Central memory CD8-positive, alpha-beta T cell (primary cell): Measurements from ENCODE around the gene DSTN.

Experiments
- ATAC-seq: fragments of 150-1000 bp; cut with Tn5 transposase; replicated peaks from 2 replicates; pipeline ENCODE4 v1.10.0; 2022; ENCODE audit warnings: mild to moderate bottlenecking, moderate FRiP score, moderate number of reproducible peaks; ENCODE audit not compliant: poor library complexity, severe bottlenecking; ENCODE audit errors: extremely low read depth
- DNase-seq, 2 donors: peaks; one replicate each; pipeline ENCODE4 v3.0.0; 2021; ENCODE audit warnings: low spot score in 2 of 2
- H3K27ac Mint-ChIP-seq: one replicate; pipeline ENCODE4 v1.8.0; 2022; ENCODE audit warnings: low read depth, mild to moderate bottlenecking, moderate library complexity, mixed read lengths
- H3K27me3 Mint-ChIP-seq: one replicate; pipeline ENCODE4 v1.8.0; 2022; ENCODE audit warnings: mixed read lengths
- H3K36me3 Mint-ChIP-seq: one replicate; pipeline ENCODE4 v1.8.0; 2022; ENCODE audit warnings: mild to moderate bottlenecking, moderate library complexity, mixed read lengths; ENCODE audit not compliant: insufficient read depth
- H3K4me1 Mint-ChIP-seq: one replicate; pipeline ENCODE4 v1.8.0; 2022; ENCODE audit warnings: mixed read lengths
- H3K4me3 Mint-ChIP-seq: one replicate; pipeline ENCODE4 v1.8.0; 2022; ENCODE audit warnings: mild to moderate bottlenecking, moderate library complexity, mixed read lengths
- H3K9me3 Mint-ChIP-seq: one replicate; pipeline ENCODE4 v1.8.0; 2022; ENCODE audit warnings: mixed read lengths

The DSTN gene

DNA sequence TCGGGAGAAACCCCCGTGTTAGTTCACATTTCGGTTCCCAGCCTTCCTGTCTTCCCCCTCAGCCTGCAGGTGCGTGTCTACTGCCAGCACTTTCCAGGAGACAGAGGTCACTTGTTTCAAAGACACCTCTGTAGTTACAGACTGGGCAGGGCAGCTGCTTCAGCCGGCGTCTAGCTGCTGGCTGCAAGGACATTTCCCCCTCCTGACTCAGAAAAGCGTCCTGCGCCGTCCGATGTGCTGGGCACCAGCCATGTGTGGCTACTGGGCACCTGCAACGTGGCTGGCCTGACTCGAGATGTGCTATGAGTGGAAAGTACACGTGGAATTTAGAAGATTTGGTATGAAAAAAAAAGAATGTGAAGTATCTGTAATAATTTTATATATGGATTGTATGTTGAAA lies 74.6 kb downstream of the DSTN start:
- Mint-ChIP-seq H3K9me3 (no peaks in the 10 kb centered on the region), H3K27ac (no peak overlapping the region), H3K36me3 (peaks cover 2% of the 10 kb centered on the region), H3K4me1 (peaks cover 5% of the 10 kb centered on the region), H3K27me3 (no peaks in the 10 kb centered on the region), H3K4me3 (no peak overlapping the region)
- no peak for ATAC-seq
- no peak for DNase-seq

DNA sequence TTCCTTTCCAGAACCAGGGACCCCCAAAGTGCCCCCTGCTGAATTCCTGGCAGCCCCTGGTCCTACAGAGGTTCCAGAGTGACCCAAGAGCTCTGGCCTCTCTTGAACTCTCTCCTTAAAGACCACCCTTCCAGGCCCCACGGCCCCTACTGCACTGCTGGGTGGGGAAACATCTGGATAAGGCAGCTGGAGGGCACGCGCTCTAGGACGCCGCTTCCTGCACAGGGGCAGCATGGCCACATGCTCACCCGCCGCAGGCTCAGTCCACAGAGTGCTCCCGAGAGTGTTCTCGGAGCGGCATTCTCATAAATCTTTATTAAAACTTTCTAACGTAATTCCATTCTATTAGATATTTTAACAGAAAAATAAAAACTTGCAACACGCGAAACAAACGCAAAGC lies 75.1 kb downstream of the DSTN start:
- no peaks in the 10 kb centered on the region for H3K9me3 Mint-ChIP-seq
- no peak for DNase-seq

DNA sequence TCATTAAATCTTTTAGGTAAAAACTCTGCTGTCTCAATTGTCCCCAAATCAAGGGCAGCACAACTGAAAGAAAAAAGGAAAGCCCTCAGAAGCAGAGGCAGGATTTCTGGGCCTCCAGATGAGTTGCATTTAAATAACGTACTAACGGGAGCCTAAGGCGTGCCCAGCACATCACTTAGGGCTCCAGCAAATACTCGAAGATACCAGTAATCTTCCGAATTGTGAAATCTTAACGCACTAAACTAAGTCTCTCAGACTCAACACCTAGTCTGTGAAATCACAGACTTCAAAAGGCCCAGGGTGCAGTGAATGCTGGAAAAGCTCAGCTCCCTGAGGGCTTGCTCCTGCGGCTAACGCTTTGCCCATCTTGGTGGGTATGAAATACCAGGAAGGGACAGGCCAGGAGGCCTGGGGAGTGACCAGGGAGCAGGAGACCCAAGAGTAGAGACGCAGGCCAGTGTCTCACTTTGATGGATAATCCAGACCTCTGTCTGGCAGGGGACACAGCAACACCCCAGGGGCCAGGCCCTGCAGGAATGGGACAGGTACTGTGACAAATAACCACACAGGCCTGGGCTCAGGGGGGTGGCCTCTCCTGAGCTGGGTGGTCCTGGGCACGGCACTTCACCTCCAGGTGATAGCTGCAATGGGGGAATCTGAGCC lies 75.8 kb downstream of the DSTN start:
- peak overlapping the region; percentile 27 for H3K27ac Mint-ChIP-seq
- H3K36me3 Mint-ChIP-seq: no peaks in the 10 kb centered on the region
- H3K4me1 Mint-ChIP-seq: no peaks in the 10 kb centered on the region
- DNase-seq: no peak
- H3K27me3 Mint-ChIP-seq: no peaks in the 10 kb centered on the region
- no peak for ATAC-seq
- no peak overlapping the region for H3K4me3 Mint-ChIP-seq
- H3K9me3 Mint-ChIP-seq: no peaks in the 10 kb centered on the region

More for the DNA sequence above, 75.1 kb downstream of the DSTN start:
- Mint-ChIP-seq H3K27me3 (no peaks in the 10 kb centered on the region), H3K27ac (peak overlapping the region; percentile 27), H3K36me3 (peaks cover 2% of the 10 kb centered on the region), H3K4me3 (no peak overlapping the region), H3K4me1 (peaks cover 3% of the 10 kb centered on the region)
- no peak for ATAC-seq

DNA sequence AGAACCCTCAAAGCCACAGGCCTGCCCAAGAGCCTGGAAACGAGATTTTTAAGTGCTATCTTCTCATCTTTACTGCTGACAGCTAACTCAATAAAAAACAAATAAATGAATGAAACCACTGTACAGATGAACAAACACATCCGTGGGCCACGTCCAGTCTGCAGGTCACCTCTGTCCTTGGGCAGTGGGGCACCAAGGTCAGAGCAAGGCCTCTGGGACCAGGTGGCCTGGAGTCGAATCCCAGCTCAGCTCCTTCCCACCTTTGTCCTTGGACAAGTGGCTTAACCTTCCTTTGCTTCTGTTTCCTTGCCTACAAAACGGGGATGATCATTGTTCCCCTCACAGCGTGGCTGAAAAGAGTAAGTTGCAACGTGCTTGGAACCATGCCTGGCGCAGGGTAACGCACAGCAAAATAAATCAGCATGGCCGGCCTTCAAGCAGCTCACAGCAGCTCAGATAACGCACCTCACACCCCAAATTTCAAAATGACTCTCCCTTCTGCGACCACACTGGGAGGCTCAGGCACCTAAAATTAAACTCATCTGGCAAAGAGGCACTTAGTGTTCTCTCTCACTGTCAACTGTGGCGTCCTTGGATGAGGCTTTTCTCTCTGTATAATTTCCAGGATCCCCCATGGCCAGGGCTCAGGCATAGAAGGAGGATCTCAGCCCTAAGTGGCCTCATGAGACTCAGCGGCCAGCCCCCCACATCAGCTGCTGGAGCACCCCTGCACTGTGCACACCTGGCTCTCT lies 76.5 kb downstream of the DSTN start:
- no peak for ATAC-seq
- Mint-ChIP-seq H3K27me3 (no peaks in the 10 kb centered on the region), H3K4me1 (no peaks in the 10 kb centered on the region), H3K4me3 (no peak overlapping the region), H3K9me3 (no peaks in the 10 kb centered on the region), H3K27ac (peak overlapping the region; percentile 70), H3K36me3 (no peaks in the 10 kb centered on the region)
- no peak for DNase-seq

DNA sequence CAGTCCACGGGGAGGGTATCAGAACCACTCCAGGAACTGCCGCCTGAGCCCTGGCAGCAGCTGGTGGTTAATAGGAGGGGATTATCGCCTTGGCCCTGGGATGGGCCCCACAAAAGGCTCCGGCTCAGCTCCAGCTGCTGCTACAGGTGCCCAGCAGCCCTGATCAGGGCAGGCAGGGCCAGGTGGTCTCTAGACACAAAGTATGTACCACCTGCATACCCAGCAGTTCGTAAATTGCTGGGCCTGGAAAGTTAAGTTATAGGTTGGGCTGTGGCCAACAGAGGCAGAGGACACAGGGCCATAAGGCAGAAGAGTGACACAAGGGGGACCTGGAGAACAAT lies 77.1 kb downstream of the DSTN start:
- H3K4me1 Mint-ChIP-seq: no peaks in the 10 kb centered on the region
- H3K27me3 Mint-ChIP-seq: no peaks in the 10 kb centered on the region
- ATAC-seq (no peak), DNase-seq (no peak)
- no peak overlapping the region for H3K4me3 Mint-ChIP-seq
- H3K27ac Mint-ChIP-seq: peak overlapping the region; percentile 70
- H3K36me3 Mint-ChIP-seq: no peaks in the 10 kb centered on the region
- H3K9me3 Mint-ChIP-seq: no peaks in the 10 kb centered on the region

DNA sequence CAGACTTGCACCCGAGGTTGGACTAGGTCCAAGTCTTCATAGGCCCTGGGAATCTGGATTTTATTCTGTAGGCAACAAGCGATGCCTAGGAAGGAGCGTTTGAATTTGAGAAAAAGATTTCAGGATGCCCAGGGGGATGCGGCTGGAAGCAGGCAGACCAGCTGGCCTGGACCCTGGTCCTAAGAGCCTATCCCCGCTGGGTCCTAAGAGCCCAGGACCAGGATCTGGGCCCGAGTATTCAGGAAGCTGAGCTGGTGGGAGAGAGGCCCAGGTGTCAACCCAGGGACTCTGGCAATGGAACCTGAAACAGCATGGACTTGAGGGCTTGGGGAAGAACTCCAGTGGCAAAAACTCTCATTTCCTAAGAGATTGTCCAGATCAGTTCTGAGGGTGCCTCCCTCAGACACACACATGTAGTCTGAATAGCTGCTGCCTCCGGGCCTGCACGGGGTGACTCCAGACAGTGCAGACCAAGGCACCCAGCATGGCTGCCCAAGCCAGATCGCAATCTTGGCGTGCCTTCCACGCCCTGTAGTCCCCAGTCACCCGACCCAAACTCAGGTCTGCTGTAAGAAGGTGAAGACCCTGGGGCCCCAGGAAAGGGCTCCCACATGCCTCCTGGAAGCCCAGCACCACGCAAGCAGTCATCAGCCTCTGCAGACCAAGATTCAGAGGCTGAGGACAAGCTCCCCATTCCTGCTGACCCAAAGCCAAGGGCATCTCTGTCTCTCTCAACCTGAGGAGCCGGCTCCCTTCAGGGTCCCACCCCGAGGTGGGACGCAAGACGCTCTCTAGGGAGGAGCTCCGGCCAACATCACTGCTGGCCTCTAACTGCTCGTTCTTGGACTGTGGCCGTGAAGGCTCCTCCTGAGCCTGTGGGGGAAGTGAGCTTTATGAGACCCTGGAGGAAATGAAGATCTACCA lies 77.8 kb downstream of the DSTN start:
- DNase-seq (no peak), ATAC-seq (no peak)
- H3K36me3 Mint-ChIP-seq: peaks cover 2% of the 10 kb centered on the region
- no peak overlapping the region for H3K4me3 Mint-ChIP-seq
- H3K4me1 Mint-ChIP-seq: no peaks in the 10 kb centered on the region
- no peaks in the 10 kb centered on the region for H3K27me3 Mint-ChIP-seq
- no peaks in the 10 kb centered on the region for H3K9me3 Mint-ChIP-seq
- peak overlapping the region; percentile 70 for H3K27ac Mint-ChIP-seq

DNA sequence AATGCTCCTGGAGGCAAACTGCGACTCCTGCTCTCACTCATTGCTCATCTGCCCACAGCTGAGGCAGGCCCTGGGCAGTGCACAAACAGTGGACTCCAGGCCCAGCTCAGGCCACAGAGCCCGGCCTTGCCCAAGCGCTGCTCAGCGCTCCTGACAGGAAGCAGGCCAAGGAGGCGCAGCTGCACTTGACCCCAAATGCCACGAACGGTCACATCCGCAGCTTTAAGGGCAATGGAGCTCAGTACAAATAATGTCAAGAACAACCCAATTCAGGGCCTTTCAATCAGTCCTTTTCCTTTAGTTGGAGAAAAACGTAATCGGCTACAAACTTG lies 78.4 kb downstream of the DSTN start:
- no peaks in the 10 kb centered on the region for H3K9me3 Mint-ChIP-seq
- no peak overlapping the region for H3K4me3 Mint-ChIP-seq
- ATAC-seq (no peak), DNase-seq (no peak)
- H3K27ac Mint-ChIP-seq: no peak overlapping the region
- H3K27me3 Mint-ChIP-seq: no peaks in the 10 kb centered on the region
- H3K36me3 Mint-ChIP-seq: peaks cover 3% of the 10 kb centered on the region
- no peaks in the 10 kb centered on the region for H3K4me1 Mint-ChIP-seq

DNA sequence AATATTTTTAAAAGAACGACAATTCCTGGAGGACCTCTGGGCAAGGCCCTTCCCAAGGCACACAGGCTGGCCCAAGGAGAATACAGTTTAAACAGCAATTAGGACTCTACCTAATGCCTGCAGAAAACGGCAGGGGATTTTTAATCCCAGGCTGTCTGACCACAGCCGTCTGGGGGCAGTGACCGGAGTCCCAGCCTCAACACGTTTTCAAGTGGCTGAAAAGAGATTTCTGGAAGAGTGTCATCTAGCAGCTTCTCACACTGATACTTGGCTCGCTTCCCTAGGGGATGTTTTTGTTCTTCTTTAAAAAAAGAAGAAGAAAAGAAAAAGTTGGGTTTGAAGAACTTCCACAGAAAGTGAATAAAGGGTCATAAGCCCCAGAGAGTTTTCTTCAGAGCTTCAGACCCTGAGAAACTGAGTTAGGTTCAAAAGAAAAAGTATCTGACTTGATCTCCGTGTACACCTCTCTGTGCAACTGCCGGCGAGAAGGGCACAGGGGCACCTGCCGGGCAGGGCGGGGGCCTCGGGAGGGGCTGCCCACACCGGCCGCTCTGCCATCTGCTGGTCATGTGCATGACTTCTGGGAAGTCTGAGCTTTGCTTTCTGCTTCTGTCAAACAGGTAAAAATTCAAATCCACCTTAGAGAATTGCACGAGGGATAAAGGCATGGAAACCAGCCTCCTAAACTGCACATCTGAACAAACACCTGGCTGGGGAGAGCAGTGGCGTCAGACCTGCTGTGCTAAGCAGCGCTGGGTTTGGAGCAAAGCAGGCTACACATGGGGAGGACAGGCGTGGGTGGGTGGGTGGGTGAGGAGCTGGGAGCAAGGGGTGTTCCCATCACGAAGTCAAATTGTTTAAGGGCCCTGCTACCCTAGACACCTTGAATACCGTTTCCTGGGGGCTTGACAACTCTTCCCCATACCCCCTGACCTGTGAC lies 79.2 kb downstream of the DSTN start:
- Mint-ChIP-seq H3K27ac (no peak overlapping the region), H3K4me1 (no peaks in the 10 kb centered on the region)

DNA sequence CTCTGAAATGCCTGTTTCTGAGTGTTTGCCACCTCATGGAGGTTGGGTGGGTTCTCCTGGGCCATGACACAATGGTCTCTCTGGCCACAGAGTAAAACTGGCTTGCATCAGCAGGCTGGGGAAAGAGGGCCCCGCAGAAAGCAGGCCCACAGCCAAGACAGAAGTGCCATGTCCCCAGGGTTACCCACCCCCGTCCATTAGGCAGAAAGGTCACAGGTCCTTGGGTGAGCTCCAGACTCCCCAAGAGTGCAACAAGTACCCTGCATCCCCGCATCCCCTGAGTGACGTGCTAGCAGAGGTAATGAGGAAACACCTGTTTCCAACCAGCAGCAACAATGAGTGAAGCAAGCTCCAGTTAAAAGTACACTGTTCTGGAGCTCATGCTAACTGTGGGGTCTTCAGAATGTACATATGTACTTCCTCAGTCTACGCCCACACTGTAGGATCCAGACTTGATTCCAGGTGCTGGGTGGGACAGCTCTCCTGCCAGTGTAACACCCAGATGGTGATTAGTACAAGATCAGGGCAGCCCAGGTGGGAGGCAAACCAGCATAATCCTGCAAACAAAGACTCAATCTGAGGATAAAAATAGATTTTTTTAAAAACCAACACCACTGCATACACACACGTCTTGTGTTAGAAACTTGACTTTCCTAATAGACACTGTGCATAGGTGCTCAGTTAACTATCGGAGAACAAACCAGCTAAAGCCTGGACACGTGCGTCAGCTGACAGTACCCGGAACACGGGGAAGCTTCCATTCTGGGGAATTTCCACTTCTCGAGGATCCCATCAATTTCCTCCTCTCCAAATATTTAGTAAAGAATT lies 80.6 kb downstream of the DSTN start:
- H3K36me3 Mint-ChIP-seq: peaks cover 5% of the 10 kb centered on the region
- H3K27me3 Mint-ChIP-seq: no peaks in the 10 kb centered on the region
- no peak overlapping the region for H3K27ac Mint-ChIP-seq
- no peaks in the 10 kb centered on the region for H3K9me3 Mint-ChIP-seq
- DNase-seq: no peak
- no peaks in the 10 kb centered on the region for H3K4me1 Mint-ChIP-seq
- no peak for ATAC-seq
- H3K4me3 Mint-ChIP-seq: no peak overlapping the region

More for the DNA sequence above, 79.2 kb downstream of the DSTN start:
- ATAC-seq (no peak), DNase-seq (no peak)
- Mint-ChIP-seq H3K36me3 (peaks cover 3% of the 10 kb centered on the region), H3K9me3 (no peaks in the 10 kb centered on the region), H3K27me3 (no peaks in the 10 kb centered on the region), H3K4me3 (no peak overlapping the region)

DNA sequence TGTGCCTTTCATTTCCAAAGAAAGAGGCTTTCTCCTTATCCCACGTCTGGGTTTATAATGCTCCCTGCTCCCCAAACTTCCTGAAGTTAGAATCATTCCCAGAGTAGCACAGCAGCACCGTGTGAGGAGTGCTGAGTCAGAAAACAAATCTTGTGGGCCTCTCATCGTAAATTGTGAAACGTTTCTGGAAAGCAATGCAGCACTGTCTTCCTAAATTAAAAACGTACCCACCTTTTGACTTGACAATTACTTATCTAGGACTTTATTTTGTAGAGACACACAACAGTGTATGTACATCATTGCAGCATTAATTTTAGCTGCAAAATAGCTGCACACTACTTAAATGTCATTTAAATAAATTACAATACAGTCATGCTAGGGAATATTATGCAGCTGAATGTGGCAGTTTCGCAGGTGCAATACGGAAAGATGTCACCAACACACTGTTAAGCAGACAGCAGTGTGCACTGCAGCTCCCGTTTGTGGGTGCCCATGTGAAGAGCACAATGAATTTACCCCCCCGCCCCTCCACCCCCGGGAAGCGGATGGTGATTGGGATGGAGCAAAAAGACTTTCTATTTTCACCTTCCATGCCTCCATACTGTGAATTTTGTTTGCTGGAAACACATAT lies 81.4 kb downstream of the DSTN start:
- no peak for DNase-seq
- Mint-ChIP-seq H3K4me1 (no peaks in the 10 kb centered on the region), H3K9me3 (no peaks in the 10 kb centered on the region), H3K27ac (no peak overlapping the region), H3K4me3 (no peak overlapping the region), H3K36me3 (peaks cover 5% of the 10 kb centered on the region), H3K27me3 (no peaks in the 10 kb centered on the region)
- no peak for ATAC-seq

DNA sequence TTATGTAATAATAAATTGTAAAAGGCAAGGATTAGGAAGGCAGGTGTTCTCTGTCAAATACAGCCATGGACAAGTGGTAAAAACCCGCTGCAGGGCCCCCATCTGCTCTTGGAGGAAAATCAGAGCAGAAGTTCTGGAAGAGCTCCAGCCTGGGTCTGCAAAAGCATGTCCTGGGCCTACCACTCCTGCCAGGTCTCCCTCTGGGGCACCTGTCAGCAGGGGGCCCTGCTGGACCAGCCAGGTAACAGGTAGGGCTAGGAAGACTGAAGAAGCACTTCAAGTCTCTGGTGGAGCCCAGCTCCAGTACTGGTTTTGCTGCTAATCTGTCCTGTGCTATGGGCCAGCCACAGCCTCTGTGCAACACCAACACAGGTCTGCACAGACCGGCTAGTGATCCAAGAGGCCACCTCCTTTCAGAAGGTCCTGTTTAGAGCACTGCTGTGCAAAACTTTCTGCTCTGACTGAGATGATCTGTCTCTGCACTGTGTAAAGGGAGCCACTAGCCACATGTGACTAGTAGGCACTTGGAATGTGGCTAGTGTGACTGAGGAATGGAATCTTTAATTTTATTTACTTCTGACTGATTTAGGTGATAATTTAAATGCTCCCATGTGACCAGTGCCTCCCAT lies 82.0 kb downstream of the DSTN start:
- DNase-seq (no peak), ATAC-seq (no peak)
- H3K4me1 Mint-ChIP-seq: no peaks in the 10 kb centered on the region
- no peak overlapping the region for H3K27ac Mint-ChIP-seq
- no peak overlapping the region for H3K4me3 Mint-ChIP-seq
- peaks cover 5% of the 10 kb centered on the region for H3K36me3 Mint-ChIP-seq
- no peaks in the 10 kb centered on the region for H3K9me3 Mint-ChIP-seq
- H3K27me3 Mint-ChIP-seq: no peaks in the 10 kb centered on the region
